Kidney capillary endothelial cell (primary cell): Measurements from ENCODE around the gene SSH2.

ENCODE experiments used
- DNase-seq: peaks from one replicate; pipeline ENCODE4 v3.0.0-alpha.2; 2018; ENCODE audit warnings: low spot score

Gene SSH2

GRCh38 chr17:29576214-29577000, 353.6 kb downstream of the SSH2 start:
- no peak for DNase-seq
